GM23338 (cell line): ENCODE data around the gene LIN7C. TPM values are rescaled to one million over a fixed set of nuclear protein-coding genes. Genes with fewer than 3 reads are reported as not detected.

Experiments used
- ATAC-seq: fragments of 200-7000 bp; cut with Tn5 transposase; 3 replicates; pipeline ENCODE4 v1.9.1; 2020
- DNase-seq: peaks from one replicate; pipeline ENCODE4 v3.0.0-alpha.2; 2015; ENCODE audit warnings: low spot score
- H2AFZ ChIP-seq: fragments of 200-600 bp; sonication (generic); 2 replicates; pipeline ENCODE4 v1.8.0; 2016; ENCODE audit warnings: antibody characterized with exemption, mild to moderate bottlenecking, moderate library complexity
- H3F3A ChIP-seq: fragments of 200-600 bp; sonication (generic); replicated peaks from 2 replicates; pipeline ENCODE4 v1.8.0; 2017; ENCODE audit warnings: antibody characterized with exemption, mixed run types, low read depth
- H3K27ac ChIP-seq: fragments of 200-600 bp; sonication (generic); 2 replicates; pipeline ENCODE4 v1.6.1; 2016; ENCODE audit warnings: low read depth
- H3K27me3 ChIP-seq: fragments of 200-600 bp; sonication (generic); 2 replicates; pipeline ENCODE4 v1.8.0; 2016; ENCODE audit warnings: mild to moderate bottlenecking, mixed run types, moderate library complexity; ENCODE audit not compliant: insufficient read depth
- H3K36me3 ChIP-seq: fragments of 200-600 bp; sonication (generic); 2 replicates; pipeline ENCODE4 v1.8.0; 2016; ENCODE audit warnings: mild to moderate bottlenecking; ENCODE audit not compliant: insufficient read depth
- H3K4me1 ChIP-seq: fragments of 200-600 bp; sonication (generic); 2 replicates; pipeline ENCODE4 v1.8.0; 2016; ENCODE audit warnings: mild to moderate bottlenecking, moderate library complexity; ENCODE audit not compliant: insufficient read depth
- H3K4me2 ChIP-seq: fragments of 200-600 bp; sonication (generic); 2 replicates; pipeline ENCODE4 v1.7.1; 2017; ENCODE audit warnings: mixed run types
- H3K4me3 ChIP-seq: fragments of 200-600 bp; sonication (generic); 2 replicates; pipeline ENCODE4 v1.6.1; 2016; ENCODE audit warnings: mixed run types
- H3K79me2 ChIP-seq: fragments of 200-600 bp; sonication (generic); replicated peaks from 2 replicates; pipeline ENCODE4 v1.8.0; 2017; ENCODE audit warnings: mild to moderate bottlenecking; ENCODE audit not compliant: insufficient read depth
- H3K9me2 ChIP-seq: fragments of 200-600 bp; sonication (generic); 2 replicates; pipeline ENCODE4 v1.8.0; 2017; ENCODE audit not compliant: insufficient read depth
- H4K20me1 ChIP-seq: fragments of 200-600 bp; sonication (generic); replicated peaks from 2 replicates; pipeline ENCODE4 v1.8.0; 2017; ENCODE audit warnings: mild to moderate bottlenecking; ENCODE audit not compliant: insufficient read depth
- H3K27ac Mint-ChIP-seq: 2 replicates; pipeline ENCODE4 v1.8.0; 2020; ENCODE audit warnings: inconsistent platforms, mild to moderate bottlenecking, moderate library complexity, mixed read lengths
- H3K27me3 Mint-ChIP-seq: 3 replicates; pipeline ENCODE4 v1.8.0; 2022; ENCODE audit warnings: low read depth, mild to moderate bottlenecking, moderate library complexity, mixed read lengths, inconsistent platforms; ENCODE audit not compliant: insufficient read depth, poor library complexity
- H3K36me3 Mint-ChIP-seq: 3 replicates; pipeline ENCODE4 v1.8.0; 2021; ENCODE audit warnings: low read depth, mild to moderate bottlenecking, inconsistent platforms, moderate library complexity, mixed read lengths
- H3K4me1 Mint-ChIP-seq: 3 replicates; pipeline ENCODE4 v1.8.0; 2020; ENCODE audit warnings: mild to moderate bottlenecking, inconsistent platforms, mixed read lengths
- H3K4me3 Mint-ChIP-seq: 3 replicates; pipeline ENCODE4 v1.8.0; 2021; ENCODE audit warnings: moderate library complexity, mild to moderate bottlenecking, inconsistent platforms, mixed read lengths
- H3K9me3 Mint-ChIP-seq: 3 replicates; pipeline ENCODE4 v1.8.0; 2020; ENCODE audit warnings: moderate library complexity, mild to moderate bottlenecking, inconsistent platforms, mixed read lengths
- CREB1 ChIP-seq: fragments of 250-450 bp; sonication (Bioruptor Pico); IDR thresholded peaks from 2 replicates; pipeline ENCODE4 v1.5.0; 2020; ENCODE audit warnings: low read depth, mild to moderate bottlenecking, moderate library complexity
- CTCF ChIP-seq, 2 experiments: fragments of 200-600 bp in 1 of 2; sonication (generic) in 1 of 2; conservative IDR thresholded peaks; 2 replicates each; pipeline versions ENCODE4 v1.5.1 to v1.6.1; 2016 to 2017; ENCODE audit warnings: antibody characterized with exemption in 2 of 2, low read depth in 2 of 2, mild to moderate bottlenecking in 2 of 2, moderate library complexity in 1 of 2
- ETS1 ChIP-seq: IDR thresholded peaks from 2 replicates; pipeline ENCODE4 v1.6.1; 2016; ENCODE audit warnings: antibody characterized with exemption
- EZH2 ChIP-seq: fragments of 200-600 bp; sonication (generic); IDR thresholded peaks from one replicate; pipeline ENCODE4 v1.8.0; 2017; ENCODE audit warnings: antibody characterized with exemption, mild to moderate bottlenecking, low read depth; ENCODE audit not compliant: unreplicated experiment
- EZH2phosphoT487 ChIP-seq: fragments of 200-600 bp; sonication (generic); IDR thresholded peaks from one replicate; pipeline ENCODE4 v1.8.1; 2018; ENCODE audit warnings: antibody characterized with exemption; ENCODE audit not compliant: unreplicated experiment
- JUNB ChIP-seq: IDR thresholded peaks from one replicate; pipeline ENCODE4 v1.6.1; 2016; ENCODE audit warnings: antibody characterized with exemption; ENCODE audit not compliant: unreplicated experiment
- NANOG ChIP-seq: IDR thresholded peaks from 2 replicates; pipeline ENCODE4 v1.6.1; 2016; ENCODE audit warnings: antibody characterized with exemption, borderline replicate concordance
- POLR2AphosphoS5 ChIP-seq: IDR thresholded peaks from 2 replicates; pipeline ENCODE4 v1.6.1; 2016; ENCODE audit warnings: antibody characterized with exemption, low read depth
- REST ChIP-seq: IDR thresholded peaks from one replicate; pipeline ENCODE4 v1.6.1; 2018; ENCODE audit warnings: antibody characterized with exemption; ENCODE audit not compliant: unreplicated experiment
- STAT1 ChIP-seq: IDR thresholded peaks from one replicate; pipeline ENCODE4 v1.6.1; 2016; ENCODE audit warnings: antibody characterized with exemption; ENCODE audit not compliant: unreplicated experiment
- ZNF114 ChIP-seq: fragments of 250-450 bp; sonication (Bioruptor Pico); IDR thresholded peaks from 2 replicates; pipeline ENCODE4 v1.5.0; 2020; ENCODE audit warnings: mild to moderate bottlenecking, moderate library complexity
- ZNF331 ChIP-seq: fragments of 250-450 bp; sonication (Bioruptor Pico); IDR thresholded peaks from 2 replicates; pipeline ENCODE4 v1.5.0; 2020; ENCODE audit warnings: low read depth, mild to moderate bottlenecking, moderate library complexity
- ZNF462 ChIP-seq: fragments of 250-450 bp; sonication (Bioruptor Pico); IDR thresholded peaks from 2 replicates; pipeline ENCODE4 v1.5.0; 2020; ENCODE audit warnings: mild to moderate bottlenecking, moderate library complexity
- polyA plus RNA-seq: library from polyadenylated mRNA; unstranded; fragments of >200 nt; fragmentation: Nextera tagmentation; extraction: Ambion mirVana; gene quantifications from 2 replicates; pipeline ENCODE4 v1.2.1, GENCODE V29; 2016
- total RNA-seq: library from RNA; depleted of rRNA; stranded (reverse); fragments of >200 nt; shearing (Covaris generic); gene quantifications from 2 replicates; pipeline ENCODE4 v1.2.3, GENCODE V29; 2014

LIN7C gene
- total and polyA plus RNA-seq, 2 experiments from 2014 or later: 22.5 to 61.0 TPM

- no peak overlapping the region for H3K4me3 Mint-ChIP-seq
- Histone ChIP-seq H3F3A (peaks cover 3% of the 10 kb centered on the region; the same call in 1 of the 2 replicates), H3K4me3 (no peak overlapping the region), H4K20me1 (no peaks in the 10 kb centered on the region), H3K27ac (no peak overlapping the region), H3K27me3 (no peaks in the 10 kb centered on the region), H3K79me2 (no peaks in the 10 kb centered on the region), H3K36me3 (no peaks in the 10 kb centered on the region), H3K4me1 (peaks cover 9% of the 10 kb centered on the region), H2AFZ (no peak overlapping the region), H3K9me2 (0 out of 2 replicates have a peak, but pooled peaks cover 2% of the 10 kb centered on the region), H3K4me2 (no peak overlapping the region)
- no peaks in the 10 kb centered on the region for H3K36me3 Mint-ChIP-seq
- DNase-seq (no peak), ATAC-seq (no peak)
- H3K27ac Mint-ChIP-seq: no peak overlapping the region
- peaks cover 10% of the 10 kb centered on the region for H3K4me1 Mint-ChIP-seq
- H3K27me3 Mint-ChIP-seq: no peaks in the 10 kb centered on the region
- no peaks in the 10 kb centered on the region; the same call in 2 of the 3 replicates for H3K9me3 Mint-ChIP-seq
- TF ChIP-seq NANOG: no peak
- TF ChIP-seq EZH2: no peak
- TF ChIP-seq STAT1: no peak
- no peak for TF ChIP-seq CTCF (conservative IDR thresholded peaks at IDR 0.05; ENCODE audit: low read depth in 2 of 2)
- no peak for TF ChIP-seq JUNB
- TF ChIP-seq REST: no peak
- TF ChIP-seq ZNF462 (CRISPR knock-in tag): no peak
- TF ChIP-seq POLR2AphosphoS5: no peak
- TF ChIP-seq ZNF331: no peak
- TF ChIP-seq EZH2phosphoT487: no peak
- TF ChIP-seq CREB1 (CRISPR knock-in tag): no peak
- TF ChIP-seq ZNF114 (CRISPR knock-in tag): no peak
- TF ChIP-seq ETS1: no peak
These were observed 7.5 kb upstream of the LIN7C start for GRCh38 chr11:27514076-27514475.
